Endothelial cell of umbilical vein (primary cell): ENCODE data around the gene TBC1D5. TPM values are rescaled to one million over a fixed set of nuclear protein-coding genes. Genes with fewer than 3 reads are reported as not detected.
"Not testable (repeated sequence)": the region's sequence is repeated elsewhere in the genome, so short reads cannot be mapped to it uniquely, and the experiment has no call there.

Experiments used
- BruUV-seq: library from RNA; stranded (reverse); fragments of 400-500 nt; replicated peaks from 2 replicates; lab custom pipeline; 2021; lab: Mats Ljungman, UMichigan
- CTCF ChIA-PET: fragments of 300-600, 350-600 bp; sonication (Branson Sonifier 250); formaldehyde crosslinking; loops from one replicate; lab custom pipeline; 2021; ENCODE audit warnings: antibody characterized with exemption, inconsistent platforms; lab: Charles Lee
- POLR2A ChIA-PET: fragments of 300-600, 350-600 bp; sonication (Branson Sonifier 250); formaldehyde crosslinking; loops from one replicate; lab custom pipeline; 2021; ENCODE audit warnings: antibody characterized with exemption, inconsistent platforms; lab: Charles Lee
- DNase-seq: peaks from one replicate; pipeline ENCODE4 v3.0.0-alpha.2; 2011; ENCODE audit warnings: low read depth, low spot score
- FAIRE-seq: peaks from 2 replicates; lab custom pipeline; 2011; peaks lifted over from hg19 to GRCh38; lab: Jason Lieb, UNC
- H2AFZ ChIP-seq: 2 replicates; pipeline ENCODE4 v1.6.0; 2012; ENCODE audit warnings: low read depth, low read length, control low read depth, inconsistent platforms
- H3K27ac ChIP-seq: 2 replicates; pipeline ENCODE4 v1.5.1; 2011; ENCODE audit warnings: low read depth, mild to moderate bottlenecking, control low read depth, low read length, moderate library complexity; ENCODE audit not compliant: insufficient read depth
- H3K27me3 ChIP-seq, 2 experiments: 2 replicates each; pipeline versions ENCODE4 v1.6.0 to v1.6.1; 2011; ENCODE audit warnings: low read length in 2 of 2, mixed read lengths in 1 of 2; ENCODE audit not compliant: control insufficient read depth in 2 of 2, insufficient read depth in 2 of 2
- H3K36me3 ChIP-seq, 2 experiments: 2 replicates in 1 of 2; 3 replicates in 1 of 2; pipeline ENCODE4 v1.5.1; 2011; ENCODE audit warnings: low read length in 2 of 2, mild to moderate bottlenecking in 1 of 2, moderate library complexity in 1 of 2; ENCODE audit not compliant: control insufficient read depth in 2 of 2, insufficient read depth in 2 of 2; ENCODE audit errors: extremely low read depth in 1 of 2
- H3K4me1 ChIP-seq: 3 replicates; pipeline ENCODE4 v1.5.1; 2011; ENCODE audit warnings: mild to moderate bottlenecking, low read length; ENCODE audit not compliant: control insufficient read depth, insufficient read depth; ENCODE audit errors: extremely low read depth
- H3K4me2 ChIP-seq: 2 replicates; pipeline ENCODE4 v1.6.1; 2011; ENCODE audit warnings: low read length, control low read depth, mixed read lengths; ENCODE audit not compliant: insufficient read depth
- H3K4me3 ChIP-seq, 3 experiments: fragments of 200-600 bp in 1 of 3; sonication (generic), shearing (Covaris generic) in 1 of 3; replicated peaks in 1 of 3; 2 replicates each; pipeline ENCODE4 v1.5.1; 2011 to 2016; ENCODE audit warnings: control low read depth in 3 of 3, low read length in 3 of 3, mild to moderate bottlenecking in 2 of 3, inconsistent platforms in 1 of 3, low read depth in 1 of 3, moderate library complexity in 1 of 3; ENCODE audit not compliant: insufficient read depth in 1 of 3
- H3K79me2 ChIP-seq: 2 replicates; pipeline ENCODE4 v1.6.0; 2012; ENCODE audit warnings: low read length, inconsistent platforms; ENCODE audit not compliant: control insufficient read depth, insufficient read depth
- H3K9ac ChIP-seq: replicated peaks from 2 replicates; pipeline ENCODE3; 2011; ENCODE audit warnings: low read length, control low read depth; ENCODE audit not compliant: insufficient read depth; ENCODE audit errors: extremely low read depth
- H3K9me1 ChIP-seq: replicated peaks from 3 replicates; pipeline ENCODE4 v1.6.0; 2011; ENCODE audit warnings: mild to moderate bottlenecking, low read length; ENCODE audit not compliant: control insufficient read depth, insufficient read depth; ENCODE audit errors: extremely low read depth
- H3K9me3 ChIP-seq: replicated peaks from 2 replicates; pipeline ENCODE4 v1.5.1; 2012; ENCODE audit warnings: low read length, inconsistent platforms; ENCODE audit not compliant: control insufficient read depth, insufficient read depth
- H4K20me1 ChIP-seq: replicated peaks from 2 replicates; pipeline ENCODE3; 2011; ENCODE audit warnings: mild to moderate bottlenecking, low read length; ENCODE audit not compliant: control insufficient read depth, insufficient read depth; ENCODE audit errors: extremely low read depth
- dilution Hi-C: fragments of 300-500 bp; cut with MboI; formaldehyde crosslinking; loops from one replicate; pipeline ENCODE4 v1.15.0; 2019; ENCODE audit warnings: low sequenced_read_pairs; ENCODE audit not compliant: extremely low pct_ligation_motif_present
- intact Hi-C: fragments of 100-400 bp; cut with micrococcal nuclease; formaldehyde crosslinking; loops from one replicate; pipeline ENCODE4 v1.10.0; 2022
- polyA plus RNA-seq, 4 experiments: library from polyadenylated mRNA; depleted of rRNA in 3 of 4; stranded (reverse) in 3 of 4; unstranded in 1 of 4; fragments of >200 nt; gene quantifications; 2 replicates each; pipeline versions ENCODE4 v1.2.1 to v1.2.3, GENCODE V29; 2011 to 2012; ENCODE audit warnings: missing spikeins in 1 of 4
- total RNA-seq: library from RNA; stranded (reverse); gene quantifications from 2 replicates; pipeline ENCODE4 v1.2.3, GENCODE V29; 2021

The TBC1D5 gene
- total and polyA plus RNA-seq, 2 donors (not counting 3 experiments of a cell fraction or from before 2014, with no cell fraction given) = 17.5 to 44.7 TPM

DNA sequence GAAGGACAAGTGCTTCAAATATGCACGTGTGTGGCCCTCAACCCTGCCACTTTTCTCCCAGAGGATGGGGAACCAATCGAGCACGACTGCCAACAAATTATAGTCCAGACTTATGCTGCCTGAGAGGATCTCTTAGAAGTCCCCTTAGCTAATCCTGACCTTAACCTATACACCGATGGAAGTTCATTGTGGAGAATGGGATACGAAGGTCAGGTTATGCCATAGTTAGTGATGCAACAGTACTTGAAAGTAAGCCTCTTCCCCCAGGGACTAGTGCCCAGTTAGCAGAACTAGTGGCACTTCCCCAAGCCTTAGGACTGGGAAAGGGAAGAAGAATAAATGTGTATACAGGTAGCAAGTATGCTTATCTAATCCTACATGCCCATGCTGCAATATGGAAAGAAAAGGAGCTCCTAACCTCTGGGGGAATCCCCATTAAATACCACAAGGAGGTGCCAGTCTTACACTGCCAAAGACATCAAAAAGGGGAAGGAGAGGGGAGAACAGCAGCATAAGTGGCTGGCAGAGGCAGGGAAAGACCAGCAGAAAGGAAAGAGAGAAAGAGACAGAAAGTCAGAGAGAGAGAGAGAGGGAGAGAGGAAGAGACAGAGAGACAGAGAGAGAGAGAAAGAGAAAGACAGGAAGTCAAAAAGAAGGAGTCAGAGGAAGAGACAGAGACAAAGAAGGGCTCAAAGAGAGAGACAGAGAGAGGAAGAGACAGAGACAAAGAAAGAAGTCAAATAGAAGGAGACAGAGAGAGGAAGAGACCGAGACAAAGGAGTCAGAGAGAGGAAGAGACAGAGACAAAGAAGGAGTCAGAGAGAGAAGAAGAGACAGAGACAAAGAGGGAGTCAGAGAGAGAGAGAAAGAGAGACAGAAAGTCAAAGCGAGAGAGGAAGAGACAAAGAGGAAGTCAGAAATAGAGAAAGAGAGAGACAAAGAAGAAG lies 37.1 kb upstream of the TBC1D5 start:
- H3K9ac ChIP-seq, intact Hi-C loops, H3K4me2 ChIP-seq, H4K20me1 ChIP-seq, DNase-seq, H3K36me3 ChIP-seq, dilution Hi-C loops, H3K4me1 ChIP-seq, FAIRE-seq, H3K27ac ChIP-seq, H3K9me3 ChIP-seq, H3K27me3 ChIP-seq, H3K79me2 ChIP-seq, BruUV-seq, H3K4me3 ChIP-seq, POLR2A ChIA-PET, H2AFZ ChIP-seq, H3K9me1 ChIP-seq: not testable (repeated sequence)
- CTCF ChIA-PET = interaction anchor here (1.0 kb wide), 1 partner anchor 134 kb away, joined by 3 read pairs; no protein-coding TSS in a partner anchor

GRCh38 chr3:17777326-17777725 lies 34.9 kb upstream of the TBC1D5 start:
- H2AFZ ChIP-seq, H3K27ac ChIP-seq, dilution Hi-C loops, H3K4me1 ChIP-seq, DNase-seq, H4K20me1 ChIP-seq, H3K79me2 ChIP-seq, H3K4me3 ChIP-seq, H3K9me1 ChIP-seq, H3K27me3 ChIP-seq, intact Hi-C loops, BruUV-seq, FAIRE-seq, H3K4me2 ChIP-seq, H3K9me3 ChIP-seq, H3K36me3 ChIP-seq, H3K9ac ChIP-seq, POLR2A ChIA-PET, CTCF ChIA-PET: not testable (repeated sequence)
